Measurements from ENCODE around the gene ITGA2. TPM values are rescaled to one million over a fixed set of nuclear protein-coding genes. Genes with fewer than 3 reads are reported as not detected.

The ITGA2 gene
- total and polyA plus RNA-seq, 4 donors, result 2.0 to 36.1 (median 19.2) TPM

DNA sequence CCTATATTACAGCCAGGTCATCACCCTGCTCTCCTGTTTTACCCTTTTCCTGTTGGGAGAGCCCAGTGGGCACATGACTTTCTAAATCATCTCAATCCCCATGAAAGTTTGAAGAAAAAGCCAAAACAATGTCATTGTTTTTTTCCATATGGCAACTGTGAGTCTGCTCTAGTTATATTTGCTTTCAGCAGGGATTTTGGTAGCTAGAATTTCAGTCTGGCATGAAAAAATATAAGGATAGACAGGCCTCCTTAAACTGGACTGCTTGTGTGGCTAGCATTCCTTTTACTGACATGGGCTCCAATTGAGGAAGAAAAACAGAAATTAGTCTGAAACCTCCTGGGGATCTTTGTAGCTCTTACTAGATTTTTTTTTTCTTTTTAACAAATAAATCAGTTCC is 94.8 kb downstream of the ITGA2 start:
- H3K36me3 ChIP-seq (ENCODE audit: control insufficient read depth in 4 of 4, insufficient read depth in 4 of 4, low read length in 4 of 4), result peaks cover 0 to 9% (median 0%) of the 10 kb centered on the region in 4 donors
- DNase-seq (no peak), ATAC-seq (ENCODE audit: insufficient read depth, low FRiP score) (no peak)
- H3K9ac ChIP-seq (ENCODE audit: insufficient read depth in 1 of 2, low read length in 2 of 2), result no peak overlapping the region
- no peaks in the 10 kb centered on the region for H3K27me3 ChIP-seq (ENCODE audit: control insufficient read depth in 3 of 3, insufficient read depth in 3 of 3, low read length in 2 of 3)
- no peaks in the 10 kb centered on the region for H3K4me1 ChIP-seq (ENCODE audit: control insufficient read depth in 5 of 5, insufficient read depth in 5 of 5, low read length in 5 of 5)
- H3K27ac ChIP-seq (ENCODE audit: low read depth in 1 of 2, low read length in 1 of 2), result no peak overlapping the region
- no peaks in the 10 kb centered on the region for H3K9me3 ChIP-seq (ENCODE audit: control insufficient read depth in 4 of 4, insufficient read depth in 3 of 4, low read length in 3 of 4)
- no peak overlapping the region for H3K4me3 ChIP-seq
- TF ChIP-seq CTCF (IDR thresholded peaks at IDR 0.05; ENCODE audit: control extremely low read depth, extremely low read depth), result no peak

DNA sequence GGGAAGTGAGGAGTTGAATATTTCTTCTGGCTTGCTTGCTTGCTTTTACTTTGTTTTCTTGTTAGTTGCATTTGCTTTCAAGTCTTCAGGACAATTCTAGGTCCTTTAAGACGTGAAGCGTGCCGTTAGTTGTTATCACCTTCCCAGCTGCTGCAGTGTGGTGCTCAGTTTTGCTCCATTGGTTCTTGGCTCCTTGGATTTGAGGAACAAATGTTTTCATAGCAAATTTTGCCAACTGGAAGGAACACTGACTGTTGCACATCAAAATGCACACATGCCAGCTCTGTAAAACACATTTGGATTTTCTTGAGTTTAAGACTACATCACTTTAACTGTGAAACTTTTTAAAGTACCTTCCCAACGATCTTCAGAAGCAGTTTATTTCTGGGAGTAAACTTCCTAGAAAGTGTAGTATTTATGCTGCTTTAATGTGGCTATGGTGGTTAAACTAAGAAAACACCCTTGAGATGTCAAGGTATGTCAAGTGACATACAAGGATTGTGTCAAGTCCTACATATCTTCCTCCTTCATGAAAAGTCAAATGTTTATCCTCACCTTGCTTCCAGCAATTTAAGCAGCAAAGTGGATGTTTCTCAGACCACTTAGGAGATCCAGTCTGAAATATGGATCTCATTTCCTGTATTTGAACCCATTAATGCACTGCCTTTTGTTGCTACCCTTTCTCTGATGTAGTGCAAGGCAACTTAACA is 95.5 kb downstream of the ITGA2 start:
- Histone ChIP-seq H3K27ac (ENCODE audit: low read depth in 1 of 2, low read length in 1 of 2) (no peak overlapping the region), H3K4me1 (ENCODE audit: control insufficient read depth in 5 of 5, insufficient read depth in 5 of 5, low read length in 5 of 5) (no peaks in the 10 kb centered on the region), H3K36me3 (ENCODE audit: control insufficient read depth in 4 of 4, insufficient read depth in 4 of 4, low read length in 4 of 4) (peaks cover 0 to 9% (median 0%) of the 10 kb centered on the region in 4 donors), H3K4me3 (no peak overlapping the region), H3K27me3 (ENCODE audit: control insufficient read depth in 3 of 3, insufficient read depth in 3 of 3, low read length in 2 of 3) (no peaks in the 10 kb centered on the region), H3K9me3 (ENCODE audit: control insufficient read depth in 4 of 4, insufficient read depth in 3 of 4, low read length in 3 of 4) (no peaks in the 10 kb centered on the region), H3K9ac (ENCODE audit: insufficient read depth in 1 of 2, low read length in 2 of 2) (no peak overlapping the region)
- 52 to 74% methylated on average over 4 of the region's 4 CpGs for WGBS, 2 donors
- no peak for TF ChIP-seq CTCF (IDR thresholded peaks at IDR 0.05; ENCODE audit: control extremely low read depth, extremely low read depth)
- ATAC-seq (ENCODE audit: insufficient read depth, low FRiP score) (peak; percentile 56), DNase-seq (peak in 1 of 3 donors; percentile 49)

DNA sequence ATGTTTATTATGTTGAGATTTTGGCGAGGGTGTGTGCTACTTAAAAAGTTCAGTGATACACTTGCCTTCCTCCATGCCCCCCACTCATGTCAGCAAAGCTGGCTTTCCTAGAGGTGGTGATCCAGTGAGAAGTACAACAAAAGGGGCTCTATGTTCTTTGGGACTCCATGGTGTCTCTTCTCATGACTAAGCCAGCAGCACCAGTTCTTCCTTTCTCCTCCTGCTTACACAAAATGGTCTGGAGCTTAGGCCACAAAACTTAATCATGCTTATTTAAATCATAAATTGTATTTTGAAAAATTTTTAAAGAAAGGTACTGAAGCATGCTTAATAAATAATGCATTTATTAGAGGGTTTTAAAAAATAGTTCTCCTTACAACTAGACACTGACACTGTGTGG is 98.0 kb downstream of the ITGA2 start:
- Histone ChIP-seq H3K9ac (ENCODE audit: insufficient read depth in 1 of 2, low read length in 2 of 2) (no peak overlapping the region), H3K4me1 (ENCODE audit: control insufficient read depth in 5 of 5, insufficient read depth in 5 of 5, low read length in 5 of 5) (peaks cover 0 to 5% (median 0%) of the 10 kb centered on the region in 5 donors), H3K9me3 (ENCODE audit: control insufficient read depth in 4 of 4, insufficient read depth in 3 of 4, low read length in 3 of 4) (no peaks in the 10 kb centered on the region), H3K36me3 (ENCODE audit: control insufficient read depth in 4 of 4, insufficient read depth in 4 of 4, low read length in 4 of 4) (peaks cover 0 to 9% (median 0%) of the 10 kb centered on the region in 4 donors), H3K27me3 (ENCODE audit: control insufficient read depth in 3 of 3, insufficient read depth in 3 of 3, low read length in 2 of 3) (no peaks in the 10 kb centered on the region), H3K27ac (ENCODE audit: low read depth in 1 of 2, low read length in 1 of 2) (no peak overlapping the region), H3K4me3 (no peak overlapping the region)
- TF ChIP-seq CTCF (IDR thresholded peaks at IDR 0.05; ENCODE audit: control extremely low read depth, extremely low read depth), result no peak
- 93% methylated on average over 1 of the region's 1 CpG for WGBS, 2 donors
- ATAC-seq (ENCODE audit: insufficient read depth, low FRiP score) (no peak), DNase-seq (no peak)
